DND-41 (cell line): Measurements from ENCODE around the gene PDE4D.

Source experiments
- ATAC-seq: fragments of 200-7000 bp; cut with Tn5 transposase; 3 replicates; pipeline ENCODE4 v1.9.1; 2021; ENCODE audit warnings: low read depth; ENCODE audit not compliant: insufficient read depth
- DNase-seq: peaks from one replicate; pipeline ENCODE4 v3.0.0-alpha.2; 2020
- H2AFZ ChIP-seq: 2 replicates; pipeline ENCODE4 v1.6.0; 2012; ENCODE audit warnings: low read depth, low read length
- H3K27ac ChIP-seq: 2 replicates; pipeline ENCODE4 v1.5.1; 2012; ENCODE audit warnings: low read length, inconsistent platforms
- H3K27me3 ChIP-seq: fragments of 200-600 bp; sonication (generic); 2 replicates; pipeline ENCODE4 v1.6.0; 2012; ENCODE audit warnings: low read length, mild to moderate bottlenecking, inconsistent platforms; ENCODE audit not compliant: insufficient read depth, poor library complexity
- H3K36me3 ChIP-seq: 2 replicates; pipeline ENCODE4 v1.5.1; 2012; ENCODE audit warnings: low read length, inconsistent platforms; ENCODE audit not compliant: insufficient read depth
- H3K4me1 ChIP-seq: 2 replicates; pipeline ENCODE4 v1.5.1; 2012; ENCODE audit warnings: mild to moderate bottlenecking, low read length; ENCODE audit not compliant: insufficient read depth
- H3K4me2 ChIP-seq: 2 replicates; pipeline ENCODE4 v1.6.0; 2012; ENCODE audit warnings: mild to moderate bottlenecking, moderate library complexity, low read length, inconsistent platforms; ENCODE audit not compliant: insufficient read depth
- H3K4me3 ChIP-seq, 2 experiments: fragments of 200-600 bp in 1 of 2; shearing (Covaris generic) in 1 of 2; 2 replicates each; pipeline ENCODE4 v1.5.1; 2012 to 2016; ENCODE audit warnings: inconsistent platforms in 2 of 2, low read length in 2 of 2, mild to moderate bottlenecking in 2 of 2, low read depth in 1 of 2, moderate library complexity in 1 of 2
- H3K79me2 ChIP-seq: 2 replicates; pipeline ENCODE4 v1.6.0; 2012; ENCODE audit warnings: low read length, inconsistent platforms; ENCODE audit not compliant: insufficient read depth
- H3K9ac ChIP-seq: 2 replicates; pipeline ENCODE4 v1.6.0; 2012; ENCODE audit warnings: low read depth, mild to moderate bottlenecking, inconsistent platforms, low read length, moderate library complexity
- H3K9me3 ChIP-seq: 2 replicates; pipeline ENCODE4 v1.5.1; 2012; ENCODE audit warnings: low read length, moderate library complexity, mild to moderate bottlenecking, inconsistent platforms; ENCODE audit not compliant: insufficient read depth, severe bottlenecking
- H4K20me1 ChIP-seq: 2 replicates; pipeline ENCODE4 v1.6.0; 2012; ENCODE audit warnings: low read length; ENCODE audit not compliant: insufficient read depth
- EZH2 ChIP-seq: IDR thresholded peaks from 3 replicates; pipeline ENCODE4 v1.6.1; 2012; ENCODE audit warnings: borderline replicate concordance, low read depth, mild to moderate bottlenecking, moderate library complexity, low read length, inconsistent platforms; ENCODE audit not compliant: severe bottlenecking
- TF ChIP-seq, protein P1 (sequence below): IDR thresholded peaks from 2 replicates; pipeline ENCODE4 v1.5.1; 2012; ENCODE audit warnings: borderline replicate concordance, low read length, moderate library complexity, mild to moderate bottlenecking; ENCODE audit not compliant: poor library complexity, severe bottlenecking; ENCODE audit errors: extremely low read depth

The PDE4D gene

DNA sequence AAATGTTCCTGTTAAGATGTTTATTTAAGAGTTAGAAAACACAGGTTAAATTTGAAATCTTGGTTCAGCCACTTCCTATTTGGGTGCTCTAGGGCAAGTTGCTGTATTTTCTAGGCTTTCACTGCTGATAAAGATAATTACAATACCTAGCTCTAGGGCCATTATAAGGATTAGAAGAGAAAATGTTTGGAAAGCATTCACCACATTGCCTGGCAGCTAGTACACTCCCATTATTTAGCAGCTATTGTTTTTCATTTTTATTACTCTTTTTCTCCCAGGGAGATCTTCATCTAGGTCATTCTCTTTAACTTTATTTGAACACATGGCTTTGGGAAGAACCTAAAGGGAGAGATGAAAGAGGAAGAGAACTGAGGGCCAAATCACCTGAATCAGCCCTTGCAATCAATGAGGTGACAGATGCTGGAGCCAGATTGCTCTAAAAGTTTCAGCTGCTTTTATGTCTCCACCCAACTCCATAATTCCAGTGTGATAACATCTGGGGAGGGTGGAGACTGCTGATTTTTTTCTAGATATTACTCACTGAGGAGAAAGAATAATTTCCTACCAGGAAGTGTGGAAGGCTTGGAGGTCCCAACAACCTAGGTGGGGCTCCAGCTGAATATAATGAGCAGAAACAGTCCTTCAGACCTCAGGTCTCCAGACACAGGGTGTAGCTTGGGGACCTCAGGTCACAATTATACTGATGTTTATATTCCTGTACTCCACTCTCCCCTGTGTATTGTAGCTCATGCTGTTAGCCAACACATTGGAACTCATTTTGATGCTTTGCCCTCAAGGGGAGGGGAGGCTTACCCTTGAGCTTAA lies 670.6 kb downstream of the PDE4D start:
- ATAC-seq, result no peak
- DNase-seq, result no peak
- no peaks in the 10 kb centered on the region for H3K36me3 ChIP-seq
- TF ChIP-seq, protein P1, sequence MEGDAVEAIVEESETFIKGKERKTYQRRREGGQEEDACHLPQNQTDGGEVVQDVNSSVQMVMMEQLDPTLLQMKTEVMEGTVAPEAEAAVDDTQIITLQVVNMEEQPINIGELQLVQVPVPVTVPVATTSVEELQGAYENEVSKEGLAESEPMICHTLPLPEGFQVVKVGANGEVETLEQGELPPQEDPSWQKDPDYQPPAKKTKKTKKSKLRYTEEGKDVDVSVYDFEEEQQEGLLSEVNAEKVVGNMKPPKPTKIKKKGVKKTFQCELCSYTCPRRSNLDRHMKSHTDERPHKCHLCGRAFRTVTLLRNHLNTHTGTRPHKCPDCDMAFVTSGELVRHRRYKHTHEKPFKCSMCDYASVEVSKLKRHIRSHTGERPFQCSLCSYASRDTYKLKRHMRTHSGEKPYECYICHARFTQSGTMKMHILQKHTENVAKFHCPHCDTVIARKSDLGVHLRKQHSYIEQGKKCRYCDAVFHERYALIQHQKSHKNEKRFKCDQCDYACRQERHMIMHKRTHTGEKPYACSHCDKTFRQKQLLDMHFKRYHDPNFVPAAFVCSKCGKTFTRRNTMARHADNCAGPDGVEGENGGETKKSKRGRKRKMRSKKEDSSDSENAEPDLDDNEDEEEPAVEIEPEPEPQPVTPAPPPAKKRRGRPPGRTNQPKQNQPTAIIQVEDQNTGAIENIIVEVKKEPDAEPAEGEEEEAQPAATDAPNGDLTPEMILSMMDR, result no peak
- no peak for TF ChIP-seq EZH2
- no peak overlapping the region for H3K9ac ChIP-seq
- no peaks in the 10 kb centered on the region for H3K27me3 ChIP-seq
- H3K4me2 ChIP-seq, result no peak overlapping the region
- H2AFZ ChIP-seq, result no peak overlapping the region
- no peak overlapping the region for H3K4me3 ChIP-seq
- no peaks in the 10 kb centered on the region for H4K20me1 ChIP-seq
- no peaks in the 10 kb centered on the region for H3K9me3 ChIP-seq
- H3K79me2 ChIP-seq, result no peaks in the 10 kb centered on the region
- no peak overlapping the region for H3K27ac ChIP-seq
- H3K4me1 ChIP-seq, result no peaks in the 10 kb centered on the region

DNA sequence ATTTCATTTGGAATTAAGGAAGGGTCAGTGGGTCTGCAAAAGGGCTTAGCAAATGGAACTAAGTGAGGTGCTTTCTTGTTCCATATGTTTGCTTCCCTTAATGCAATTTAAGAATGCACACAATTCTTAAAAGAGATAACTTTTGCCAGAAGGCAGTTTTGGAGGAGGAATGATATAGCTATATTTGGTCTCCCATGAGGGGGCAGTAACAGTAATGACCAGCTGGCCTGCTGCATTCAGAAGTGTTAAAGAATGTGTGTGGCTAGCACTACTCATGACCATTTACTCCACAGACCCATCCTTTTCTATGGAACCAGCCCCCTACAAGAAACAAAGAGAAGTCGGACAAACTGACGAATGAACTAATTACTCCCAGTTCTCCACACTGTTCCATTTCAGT lies 671.8 kb downstream of the PDE4D start:
- ATAC-seq (no peak), DNase-seq (no peak)
- H3K4me2 ChIP-seq, result no peak overlapping the region
- H3K4me1 ChIP-seq, result no peaks in the 10 kb centered on the region
- TF ChIP-seq, protein P1, result no peak
- TF ChIP-seq EZH2, result no peak
- H2AFZ ChIP-seq, result no peak overlapping the region
- H3K4me3 ChIP-seq, result no peak overlapping the region
- H3K9ac ChIP-seq, result no peak overlapping the region
- H3K9me3 ChIP-seq, result no peaks in the 10 kb centered on the region
- no peak overlapping the region for H3K27ac ChIP-seq
- no peaks in the 10 kb centered on the region for H3K36me3 ChIP-seq
- H3K27me3 ChIP-seq, result no peaks in the 10 kb centered on the region
- H3K79me2 ChIP-seq, result no peaks in the 10 kb centered on the region
- no peaks in the 10 kb centered on the region for H4K20me1 ChIP-seq

DNA sequence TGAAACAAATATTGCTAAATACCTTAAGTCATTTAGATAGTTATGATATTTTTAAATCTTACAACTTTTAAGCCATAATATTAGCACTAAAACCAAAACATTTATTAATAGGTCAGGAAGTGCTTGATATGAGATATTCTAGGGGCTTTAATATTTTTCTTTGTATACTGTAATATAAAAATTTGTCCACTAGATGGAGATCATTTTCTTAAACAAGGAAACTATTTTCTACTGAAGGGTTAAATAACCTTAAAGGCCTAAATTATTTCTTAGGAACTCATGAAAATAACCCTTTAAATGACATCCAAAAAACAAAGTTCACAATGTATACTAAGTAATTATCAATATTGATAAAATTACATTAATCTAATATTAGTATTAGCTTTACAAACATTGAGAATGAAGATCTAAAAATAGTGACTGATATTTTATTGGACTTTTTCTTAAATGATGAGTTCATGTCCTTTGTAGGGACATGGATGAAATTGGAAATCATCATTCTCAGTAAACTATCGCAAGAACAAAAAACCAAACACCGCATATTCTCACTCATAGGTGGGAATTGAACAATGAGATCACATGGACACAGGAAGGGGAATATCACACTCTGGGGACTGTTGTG lies 675.0 kb downstream of the PDE4D start:
- Histone ChIP-seq H3K9me3 (no peaks in the 10 kb centered on the region), H3K27me3 (no peaks in the 10 kb centered on the region), H3K27ac (no peak overlapping the region), H3K9ac (no peak overlapping the region), H2AFZ (no peak overlapping the region), H3K36me3 (no peaks in the 10 kb centered on the region), H3K4me3 (no peak overlapping the region), H3K79me2 (no peaks in the 10 kb centered on the region), H3K4me1 (no peaks in the 10 kb centered on the region), H3K4me2 (no peak overlapping the region), H4K20me1 (no peaks in the 10 kb centered on the region)
- TF ChIP-seq, protein P1, result peak; percentile 34
- no peak for TF ChIP-seq EZH2
- DNase-seq, result no peak
- no peak for ATAC-seq
